SK-N-SH treated with all-trans-retinoic acid at 6 μM for 48 hours (cell line): ENCODE measurements around the gene IGSF9.

ENCODE experiments used
- ARNTL ChIP-seq: fragments of 450-650 bp; formaldehyde crosslinking; IDR thresholded peaks from 2 replicates; pipeline ENCODE4 v1.5.0; 2020; ENCODE audit warnings: low read depth, mild to moderate bottlenecking, moderate library complexity, borderline replicate concordance
- CREB5 ChIP-seq: fragments of 250-450 bp; sonication (Bioruptor Pico); IDR thresholded peaks from 2 replicates; pipeline ENCODE4 v1.5.1; 2020; ENCODE audit warnings: low read depth, mild to moderate bottlenecking, moderate library complexity
- CSDC2 ChIP-seq: fragments of 250-450 bp; sonication (Bioruptor Pico); IDR thresholded peaks from 2 replicates; pipeline ENCODE4 v1.5.0; 2020; ENCODE audit warnings: mild to moderate bottlenecking, moderate library complexity
- ESRRG ChIP-seq: fragments of 250-450 bp; sonication (Bioruptor Pico); IDR thresholded peaks from 2 replicates; pipeline ENCODE4 v1.6.1; 2021; ENCODE audit warnings: mild to moderate bottlenecking
- GLIS3 ChIP-seq: fragments of 250-450 bp; sonication (Bioruptor Pico); IDR thresholded peaks from 2 replicates; pipeline ENCODE4 v1.5.0; 2020; ENCODE audit warnings: mild to moderate bottlenecking, moderate library complexity
- ISL1 ChIP-seq: fragments of 250-450 bp; sonication (Bioruptor Pico); IDR thresholded peaks from 2 replicates; pipeline ENCODE4 v2.1.2; 2022; ENCODE audit warnings: mild to moderate bottlenecking, moderate library complexity
- OSR1 ChIP-seq: fragments of 250-450 bp; sonication (Bioruptor Pico); IDR thresholded peaks from 2 replicates; pipeline ENCODE4 v1.8.0; 2022; ENCODE audit warnings: moderate library complexity, mild to moderate bottlenecking, inconsistent platforms
- PATZ1 ChIP-seq: fragments of 250-450 bp; sonication (Bioruptor Pico); IDR thresholded peaks from 2 replicates; pipeline ENCODE4 v1.8.0; 2020; ENCODE audit warnings: mild to moderate bottlenecking, moderate library complexity, borderline replicate concordance
- POU6F1 ChIP-seq: fragments of 250-450 bp; sonication (Bioruptor Pico); IDR thresholded peaks from 2 replicates; pipeline ENCODE4 v1.8.0; 2021; ENCODE audit warnings: low read depth, mild to moderate bottlenecking, moderate library complexity, borderline replicate concordance
- TOX ChIP-seq: fragments of 250-450 bp; sonication (Bioruptor Pico); IDR thresholded peaks from 2 replicates; pipeline ENCODE4 v1.8.0; 2021; ENCODE audit warnings: mild to moderate bottlenecking, moderate library complexity, borderline replicate concordance
- TSHZ2 ChIP-seq: fragments of 250-450 bp; sonication (Bioruptor Pico); IDR thresholded peaks from 2 replicates; pipeline ENCODE4 v1.5.0; 2020; ENCODE audit warnings: mild to moderate bottlenecking, moderate library complexity
- ZC3H10 ChIP-seq: fragments of 250-450 bp; sonication (Bioruptor Pico); IDR thresholded peaks from 2 replicates; pipeline ENCODE4 v1.5.1; 2021; ENCODE audit warnings: mild to moderate bottlenecking, moderate library complexity
- ZFP3 ChIP-seq: fragments of 250-450 bp; sonication (Bioruptor Pico); IDR thresholded peaks from 2 replicates; pipeline ENCODE4 v1.5.0; 2020; ENCODE audit warnings: mild to moderate bottlenecking, moderate library complexity
- ZFP30 ChIP-seq: fragments of 450-650 bp; formaldehyde crosslinking; IDR thresholded peaks from 2 replicates; pipeline ENCODE4 v1.5.0; 2022; ENCODE audit warnings: mild to moderate bottlenecking, moderate library complexity

GRCh38 chr1:159968901-159969300 is 23.5 kb upstream of the IGSF9 start:
- TF ChIP-seq GLIS3 (CRISPR knock-in tag): no peak
- TF ChIP-seq CREB5 (CRISPR knock-in tag): no peak
- no peak for TF ChIP-seq PATZ1
- no peak for TF ChIP-seq OSR1 (CRISPR knock-in tag)
- TF ChIP-seq TOX (CRISPR knock-in tag): no peak
- no peak for TF ChIP-seq POU6F1 (CRISPR knock-in tag)
- TF ChIP-seq ZFP30 (CRISPR knock-in tag): no peak
- TF ChIP-seq TSHZ2 (CRISPR knock-in tag): no peak
- TF ChIP-seq ESRRG: no peak
- TF ChIP-seq ARNTL (CRISPR knock-in tag): no peak
- no peak for TF ChIP-seq ZC3H10
- TF ChIP-seq ZFP3 (CRISPR knock-in tag): no peak
- no peak for TF ChIP-seq CSDC2 (CRISPR knock-in tag)
- TF ChIP-seq ISL1 (CRISPR knock-in tag): no peak
